Gastrocnemius medialis (tissue), 4 donors: ENCODE data around the gene NPAS3. TPM values are rescaled to one million over a fixed set of nuclear protein-coding genes. Genes with fewer than 3 reads are reported as not detected.

Source experiments
- ATAC-seq, 2 donors: fragments of 150-250 bp; one replicate each; pipeline ENCODE4 v1.9.1; 2016
- DNase-seq, 2 donors: peaks; one replicate each; pipeline ENCODE4 v3.0.0-alpha.2; 2019
- H3K27ac ChIP-seq, 4 donors: fragments of 200-600 bp; sonication (generic); 1 replicate in 1 of 4; 2 replicates in 3 of 4; pipeline ENCODE4 v1.5.1; 2016 to 2018; ENCODE audit warnings: mild to moderate bottlenecking in 2 of 4, moderate library complexity in 1 of 4
- H3K27me3 ChIP-seq, 3 donors: fragments of 200-600 bp; sonication (generic) in 2 of 3; 1 replicate in 1 of 3; 2 replicates in 2 of 3; pipeline versions ENCODE4 v1.5.1 to v1.6.0; 2016 to 2019; ENCODE audit warnings: mild to moderate bottlenecking in 1 of 3, moderate library complexity in 1 of 3
- H3K36me3 ChIP-seq, 2 donors: fragments of 200-600 bp; sonication (generic) in 1 of 2; one replicate each; pipeline ENCODE4 v1.5.1; 2017 to 2018
- H3K4me1 ChIP-seq, 2 donors: fragments of 200-600 bp; sonication (generic) in 1 of 2; one replicate each; pipeline ENCODE4 v1.5.1; 2016 to 2017; ENCODE audit warnings: mild to moderate bottlenecking in 2 of 2
- H3K4me3 ChIP-seq, 4 donors: fragments of 200-600 bp; sonication (generic) in 3 of 4; 1 replicate in 1 of 4; 2 replicates in 3 of 4; pipeline ENCODE4 v1.5.1; 2016 to 2019; ENCODE audit warnings: mild to moderate bottlenecking in 2 of 4
- H3K9me3 ChIP-seq, 3 donors: fragments of 200-600 bp; sonication (generic) in 2 of 3; 1 replicate in 1 of 3; 2 replicates in 2 of 3; pipeline ENCODE4 v1.5.1; 2016 to 2019
- CTCF ChIP-seq, 5 experiments: fragments of 450-650 bp in 3 of 5; fragments of 200-600 bp in 2 of 5; sonication (generic) in 2 of 5; IDR thresholded peaks in 4 of 5; conservative IDR thresholded peaks in 1 of 5; 1 replicate in 4 of 5; 2 replicates in 1 of 5; pipeline ENCODE4 v1.5.1; 2016 to 2019; ENCODE audit warnings: antibody characterized with exemption in 5 of 5, mild to moderate bottlenecking in 3 of 5, moderate library complexity in 3 of 5
- POLR2A ChIP-seq, 2 donors: fragments of 450-650 bp; IDR thresholded peaks; one replicate each; pipeline ENCODE4 v1.6.1; 2017; ENCODE audit warnings: antibody characterized with exemption in 2 of 2, mild to moderate bottlenecking in 2 of 2, moderate library complexity in 2 of 2
- in situ Hi-C, 4 donors: fragments of 200-750 bp; cut with MboI; loops; one replicate each; pipeline versions ENCODE4 v1.15.0 to v1.8.0; 2017; ENCODE audit warnings: low sequenced_read_pairs in 4 of 4
- intact Hi-C: fragments of 100-400 bp; cut with DNase I; formaldehyde crosslinking; loops from one replicate; pipeline ENCODE4 v1.15.1; 2023; ENCODE audit warnings: low total_unique reads
- total RNA-seq, 4 donors: library from RNA; depleted of rRNA; stranded (reverse); fragments of >200 nt; gene quantifications; one replicate each; pipeline versions ENCODE4 v1.1.0 to v1.2.3, GENCODE V29; 2016

Gene NPAS3
- total RNA-seq, 4 donors from 2014 or later: 0.82 to 1.00 TPM; not detected in 2

GRCh38 chr14:33232031-33232430 is 293.4 kb downstream of the NPAS3 start:
- no peak overlapping the region for H3K27ac ChIP-seq
- H3K36me3 ChIP-seq: no peaks in the 10 kb centered on the region
- no peak overlapping the region for H3K4me3 ChIP-seq
- no peaks in the 10 kb centered on the region for H3K27me3 ChIP-seq
- H3K9me3 ChIP-seq: no peaks in the 10 kb centered on the region
- in situ Hi-C loops (no loop called here), intact Hi-C loops (no loop called here)
- no peaks in the 10 kb centered on the region for H3K4me1 ChIP-seq
- no peak for TF ChIP-seq POLR2A (IDR thresholded peaks at IDR 0.05)
- no peak for TF ChIP-seq CTCF (IDR thresholded peaks at IDR 0.05 in 4 of 5, conservative IDR thresholded peaks at IDR 0.05 in 1 of 5)
- no peak for DNase-seq
- no peak for ATAC-seq

GRCh38 chr14:33237115-33237740 is 298.5 kb downstream of the NPAS3 start:
- in situ Hi-C loops (no loop called here), intact Hi-C loops (no loop called here)
- Histone ChIP-seq H3K36me3 (no peaks in the 10 kb centered on the region), H3K27me3 (no peaks in the 10 kb centered on the region), H3K4me3 (no peak overlapping the region), H3K4me1 (no peaks in the 10 kb centered on the region), H3K9me3 (no peaks in the 10 kb centered on the region), H3K27ac (no peak overlapping the region)
- DNase-seq: no peak
- no peak for ATAC-seq
- TF ChIP-seq CTCF (IDR thresholded peaks at IDR 0.05 in 4 of 5, conservative IDR thresholded peaks at IDR 0.05 in 1 of 5): no peak
- TF ChIP-seq POLR2A (IDR thresholded peaks at IDR 0.05): no peak

- intact Hi-C loops (no loop called here), in situ Hi-C loops (no loop called here)
- Histone ChIP-seq H3K27me3 (no peaks in the 10 kb centered on the region), H3K36me3 (no peaks in the 10 kb centered on the region), H3K4me1 (no peaks in the 10 kb centered on the region), H3K4me3 (no peak overlapping the region), H3K9me3 (no peaks in the 10 kb centered on the region), H3K27ac (no peak overlapping the region)
- TF ChIP-seq CTCF (IDR thresholded peaks at IDR 0.05 in 4 of 5, conservative IDR thresholded peaks at IDR 0.05 in 1 of 5) (no peak), POLR2A (IDR thresholded peaks at IDR 0.05) (no peak)
- DNase-seq (no peak), ATAC-seq (no peak)
Measured at GRCh38 chr14:33239465-33239864, 300.8 kb downstream of the NPAS3 start.

GRCh38 chr14:33240466-33240865 is 301.8 kb downstream of the NPAS3 start:
- no peak for TF ChIP-seq POLR2A (IDR thresholded peaks at IDR 0.05)
- no peak for TF ChIP-seq CTCF (IDR thresholded peaks at IDR 0.05 in 4 of 5, conservative IDR thresholded peaks at IDR 0.05 in 1 of 5)
- H3K9me3 ChIP-seq: no peaks in the 10 kb centered on the region
- no peak for DNase-seq
- H3K4me1 ChIP-seq: no peaks in the 10 kb centered on the region
- no peaks in the 10 kb centered on the region for H3K36me3 ChIP-seq
- in situ Hi-C loops (no loop called here), intact Hi-C loops (no loop called here)
- H3K27me3 ChIP-seq: no peaks in the 10 kb centered on the region
- H3K27ac ChIP-seq: no peak overlapping the region
- ATAC-seq: no peak
- no peak overlapping the region for H3K4me3 ChIP-seq

- TF ChIP-seq POLR2A (IDR thresholded peaks at IDR 0.05) (no peak), CTCF (IDR thresholded peaks at IDR 0.05 in 4 of 5, conservative IDR thresholded peaks at IDR 0.05 in 1 of 5) (no peak)
- in situ Hi-C loops: no loop called here
- Histone ChIP-seq H3K4me1 (no peaks in the 10 kb centered on the region), H3K36me3 (no peaks in the 10 kb centered on the region), H3K27me3 (no peaks in the 10 kb centered on the region), H3K9me3 (no peaks in the 10 kb centered on the region), H3K27ac (no peak overlapping the region), H3K4me3 (no peak overlapping the region)
- ATAC-seq (no peak), DNase-seq (no peak)
- intact Hi-C loops: no loop called here
Measured at GRCh38 chr14:33241331-33241730, 302.7 kb downstream of the NPAS3 start.
